ENCODE data around the gene IMP3. TPM values are rescaled to one million over a fixed set of nuclear protein-coding genes. Genes with fewer than 3 reads are reported as not detected.

The IMP3 gene
- total and polyA plus RNA-seq, 9 of the 15 experiments (the other 6 are each of a cell fraction or from before 2014, with no cell fraction given) = 14.5 to 160 (median 74.4) TPM

DNA sequence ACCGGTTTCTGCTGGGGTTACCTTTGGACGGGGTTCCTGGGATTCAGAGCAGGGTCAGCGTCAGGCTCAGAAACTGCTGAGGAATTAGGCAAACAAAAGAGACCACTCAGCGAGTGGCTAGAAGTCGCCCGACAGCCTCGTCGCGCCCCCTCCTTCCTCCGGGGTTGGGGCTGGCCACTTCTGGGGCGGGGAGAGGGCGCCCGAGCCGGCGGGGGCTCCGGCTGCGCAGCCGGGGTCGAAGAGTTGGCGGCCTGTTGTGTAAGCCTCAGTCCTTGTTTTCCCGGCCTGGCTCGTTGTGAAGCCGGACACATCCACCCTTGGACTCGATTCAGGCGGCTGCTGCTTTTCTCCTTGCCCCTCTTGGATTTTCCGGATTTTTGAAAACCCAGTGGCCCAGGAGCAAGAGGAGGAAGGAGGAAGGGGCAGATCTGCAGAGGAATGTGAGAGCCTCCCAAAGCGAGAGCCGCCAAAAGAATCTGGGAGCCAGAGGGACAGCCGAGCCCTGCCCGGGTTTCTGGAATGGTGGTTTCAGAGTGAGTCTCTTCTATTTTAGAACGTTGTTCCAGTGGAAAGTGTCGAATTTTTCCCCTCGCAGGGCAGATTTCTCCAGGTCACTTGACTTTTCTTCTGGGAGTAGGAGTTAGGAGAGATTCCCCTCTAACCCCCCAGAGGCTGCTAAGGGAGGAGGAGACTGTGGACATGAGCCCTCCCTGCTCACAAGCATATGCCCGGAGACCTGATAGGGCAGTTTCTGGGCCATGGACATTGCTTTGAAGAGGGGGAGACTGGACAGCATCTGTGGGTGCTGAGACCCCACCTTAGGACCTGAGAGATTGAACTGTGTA lies 8.4 kb upstream of the IMP3 start (continued):
- TF ChIP-seq KDM2B (CRISPR knock-in tag; IDR thresholded peaks at IDR 0.05) (no peak), ZBTB1 (CRISPR knock-in tag; IDR thresholded peaks at IDR 0.05; ENCODE audit: borderline replicate concordance, low read depth) (no peak), NCOR1 (IDR thresholded peaks at IDR 0.05) (no peak), ZNF253 (CRISPR knock-in tag; conservative IDR thresholded peaks at IDR 0.05) (no peak), CBX1 (IDR thresholded peaks at IDR 0.05; ENCODE audit: low read depth) (0 out of 2 replicates have a peak, but pooled peaks have one; percentile 0), ZEB2 (IDR thresholded peaks at IDR 0.05) (no peak), BRCA1 (IDR thresholded peaks at IDR 0.05) (no peak), BRCA1 (CRISPR knock-in tag; IDR thresholded peaks at IDR 0.05) (no peak), SMAD1 (IDR thresholded peaks at IDR 0.05; ENCODE audit: low read depth, low read length, partially characterized antibody) (no peak), ARID1B (IDR thresholded peaks at IDR 0.05) (0 out of 2 replicates have a peak, but pooled peaks have one; percentile 27), CC2D1A (IDR thresholded peaks at IDR 0.05) (no peak), ZNF696 (CRISPR knock-in tag; conservative IDR thresholded peaks at IDR 0.05) (no peak), POLR2G (IDR thresholded peaks at IDR 0.05; ENCODE audit: low read depth, low read length) (no peak)
- TF ChIP-seq, protein P1, sequence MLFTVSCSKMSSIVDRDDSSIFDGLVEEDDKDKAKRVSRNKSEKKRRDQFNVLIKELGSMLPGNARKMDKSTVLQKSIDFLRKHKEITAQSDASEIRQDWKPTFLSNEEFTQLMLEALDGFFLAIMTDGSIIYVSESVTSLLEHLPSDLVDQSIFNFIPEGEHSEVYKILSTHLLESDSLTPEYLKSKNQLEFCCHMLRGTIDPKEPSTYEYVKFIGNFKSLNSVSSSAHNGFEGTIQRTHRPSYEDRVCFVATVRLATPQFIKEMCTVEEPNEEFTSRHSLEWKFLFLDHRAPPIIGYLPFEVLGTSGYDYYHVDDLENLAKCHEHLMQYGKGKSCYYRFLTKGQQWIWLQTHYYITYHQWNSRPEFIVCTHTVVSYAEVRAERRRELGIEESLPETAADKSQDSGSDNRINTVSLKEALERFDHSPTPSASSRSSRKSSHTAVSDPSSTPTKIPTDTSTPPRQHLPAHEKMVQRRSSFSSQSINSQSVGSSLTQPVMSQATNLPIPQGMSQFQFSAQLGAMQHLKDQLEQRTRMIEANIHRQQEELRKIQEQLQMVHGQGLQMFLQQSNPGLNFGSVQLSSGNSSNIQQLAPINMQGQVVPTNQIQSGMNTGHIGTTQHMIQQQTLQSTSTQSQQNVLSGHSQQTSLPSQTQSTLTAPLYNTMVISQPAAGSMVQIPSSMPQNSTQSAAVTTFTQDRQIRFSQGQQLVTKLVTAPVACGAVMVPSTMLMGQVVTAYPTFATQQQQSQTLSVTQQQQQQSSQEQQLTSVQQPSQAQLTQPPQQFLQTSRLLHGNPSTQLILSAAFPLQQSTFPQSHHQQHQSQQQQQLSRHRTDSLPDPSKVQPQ (CRISPR knock-in tag; IDR thresholded peaks at IDR 0.05; ENCODE audit: borderline replicate concordance) = no peak
- TF ChIP-seq, protein P2, sequence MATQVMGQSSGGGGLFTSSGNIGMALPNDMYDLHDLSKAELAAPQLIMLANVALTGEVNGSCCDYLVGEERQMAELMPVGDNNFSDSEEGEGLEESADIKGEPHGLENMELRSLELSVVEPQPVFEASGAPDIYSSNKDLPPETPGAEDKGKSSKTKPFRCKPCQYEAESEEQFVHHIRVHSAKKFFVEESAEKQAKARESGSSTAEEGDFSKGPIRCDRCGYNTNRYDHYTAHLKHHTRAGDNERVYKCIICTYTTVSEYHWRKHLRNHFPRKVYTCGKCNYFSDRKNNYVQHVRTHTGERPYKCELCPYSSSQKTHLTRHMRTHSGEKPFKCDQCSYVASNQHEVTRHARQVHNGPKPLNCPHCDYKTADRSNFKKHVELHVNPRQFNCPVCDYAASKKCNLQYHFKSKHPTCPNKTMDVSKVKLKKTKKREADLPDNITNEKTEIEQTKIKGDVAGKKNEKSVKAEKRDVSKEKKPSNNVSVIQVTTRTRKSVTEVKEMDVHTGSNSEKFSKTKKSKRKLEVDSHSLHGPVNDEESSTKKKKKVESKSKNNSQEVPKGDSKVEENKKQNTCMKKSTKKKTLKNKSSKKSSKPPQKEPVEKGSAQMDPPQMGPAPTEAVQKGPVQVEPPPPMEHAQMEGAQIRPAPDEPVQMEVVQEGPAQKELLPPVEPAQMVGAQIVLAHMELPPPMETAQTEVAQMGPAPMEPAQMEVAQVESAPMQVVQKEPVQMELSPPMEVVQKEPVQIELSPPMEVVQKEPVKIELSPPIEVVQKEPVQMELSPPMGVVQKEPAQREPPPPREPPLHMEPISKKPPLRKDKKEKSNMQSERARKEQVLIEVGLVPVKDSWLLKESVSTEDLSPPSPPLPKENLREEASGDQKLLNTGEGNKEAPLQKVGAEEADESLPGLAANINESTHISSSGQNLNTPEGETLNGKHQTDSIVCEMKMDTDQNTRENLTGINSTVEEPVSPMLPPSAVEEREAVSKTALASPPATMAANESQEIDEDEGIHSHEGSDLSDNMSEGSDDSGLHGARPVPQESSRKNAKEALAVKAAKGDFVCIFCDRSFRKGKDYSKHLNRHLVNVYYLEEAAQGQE (IDR thresholded peaks at IDR 0.05; ENCODE audit: borderline replicate concordance) = no peak
- TF ChIP-seq, protein P2 (CRISPR knock-in tag; IDR thresholded peaks at IDR 0.05; ENCODE audit: low read depth) = no peak
- TF ChIP-seq, protein P3, sequence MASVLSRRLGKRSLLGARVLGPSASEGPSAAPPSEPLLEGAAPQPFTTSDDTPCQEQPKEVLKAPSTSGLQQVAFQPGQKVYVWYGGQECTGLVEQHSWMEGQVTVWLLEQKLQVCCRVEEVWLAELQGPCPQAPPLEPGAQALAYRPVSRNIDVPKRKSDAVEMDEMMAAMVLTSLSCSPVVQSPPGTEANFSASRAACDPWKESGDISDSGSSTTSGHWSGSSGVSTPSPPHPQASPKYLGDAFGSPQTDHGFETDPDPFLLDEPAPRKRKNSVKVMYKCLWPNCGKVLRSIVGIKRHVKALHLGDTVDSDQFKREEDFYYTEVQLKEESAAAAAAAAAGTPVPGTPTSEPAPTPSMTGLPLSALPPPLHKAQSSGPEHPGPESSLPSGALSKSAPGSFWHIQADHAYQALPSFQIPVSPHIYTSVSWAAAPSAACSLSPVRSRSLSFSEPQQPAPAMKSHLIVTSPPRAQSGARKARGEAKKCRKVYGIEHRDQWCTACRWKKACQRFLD (CRISPR knock-in tag; IDR thresholded peaks at IDR 0.05) = no peak
